WTC11 (cell line): ENCODE measurements around the gene NAALADL2. TPM values are rescaled to one million over a fixed set of nuclear protein-coding genes. Genes with fewer than 3 reads are reported as not detected.

Source experiments
- ATAC-seq: fragments of 200-7000 bp; cut with Tn5 transposase; 2 replicates; pipeline ENCODE4 v1.10.0; 2021; ENCODE audit warnings: mild to moderate bottlenecking, moderate library complexity
- CTCF ChIA-PET: fragments of 300-600 bp; sonication (Branson Sonifier 250); formaldehyde crosslinking; loops from one replicate; lab custom pipeline; 2021; ENCODE audit warnings: antibody characterized with exemption; lab: Charles Lee
- POLR2A ChIA-PET: fragments of 350-600 bp; sonication (Branson Sonifier 250); formaldehyde crosslinking; loops from one replicate; lab custom pipeline; 2021; ENCODE audit warnings: antibody characterized with exemption; lab: Charles Lee
- DNase-seq: peaks from one replicate; pipeline ENCODE4 v3.0.0; 2021; ENCODE audit warnings: low spot score
- H3K27ac Mint-ChIP-seq: 2 replicates; pipeline ENCODE4 v1.8.0; 2021; ENCODE audit warnings: mixed read lengths
- H3K27me3 Mint-ChIP-seq: 2 replicates; pipeline ENCODE4 v1.8.0; 2021; ENCODE audit warnings: low read depth, mild to moderate bottlenecking, moderate library complexity, mixed read lengths
- H3K36me3 Mint-ChIP-seq: 2 replicates; pipeline ENCODE4 v1.8.0; 2021; ENCODE audit warnings: mixed read lengths
- H3K4me1 Mint-ChIP-seq: 2 replicates; pipeline ENCODE4 v1.8.0; 2022; ENCODE audit warnings: mixed read lengths
- H3K4me3 Mint-ChIP-seq: 2 replicates; pipeline ENCODE4 v1.8.0; 2021; ENCODE audit warnings: mild to moderate bottlenecking, moderate library complexity, mixed read lengths
- H3K9me3 Mint-ChIP-seq: 2 replicates; pipeline ENCODE4 v1.8.0; 2021; ENCODE audit warnings: mixed read lengths
- ARID4B ChIP-seq: sonication (generic); formaldehyde crosslinking; IDR thresholded peaks from 2 replicates; pipeline ENCODE4 v1.8.0; 2023; ENCODE audit warnings: missing genetic modification reagents, mild to moderate bottlenecking, borderline replicate concordance
- CTCF ChIP-seq: fragments of 200-600 bp; IDR thresholded peaks from 2 replicates; pipeline ENCODE4 v1.8.0; 2022; ENCODE audit warnings: antibody characterized with exemption
- FOXP1 ChIP-seq: sonication (generic); formaldehyde crosslinking; IDR thresholded peaks from 2 replicates; pipeline ENCODE4 v1.8.0; 2022; ENCODE audit warnings: missing genetic modification reagents, mild to moderate bottlenecking, moderate library complexity, borderline replicate concordance
- FOXP4 ChIP-seq: sonication (generic); formaldehyde crosslinking; IDR thresholded peaks from 2 replicates; pipeline ENCODE4 v1.8.0; 2022; ENCODE audit warnings: mild to moderate bottlenecking, missing genetic modification reagents
- HMGA2 ChIP-seq: fragments of 250-450 bp; sonication (Bioruptor Pico); IDR thresholded peaks from 2 replicates; pipeline ENCODE4 v1.4.0; 2021; ENCODE audit warnings: mild to moderate bottlenecking, moderate library complexity
- IRF2 ChIP-seq: sonication (generic); formaldehyde crosslinking; IDR thresholded peaks from 2 replicates; pipeline ENCODE4 v1.8.0; 2022; ENCODE audit warnings: low read depth, missing genetic modification reagents, borderline replicate concordance
- JAZF1 ChIP-seq: fragments of 250-450 bp; sonication (Bioruptor Pico); IDR thresholded peaks from 2 replicates; pipeline ENCODE4 v1.9.0; 2021; ENCODE audit warnings: moderate library complexity, mild to moderate bottlenecking, inconsistent platforms
- MXD4 ChIP-seq: fragments of 250-450 bp; sonication (Bioruptor Pico); IDR thresholded peaks from 2 replicates; pipeline ENCODE4 v1.8.0; 2021; ENCODE audit warnings: mild to moderate bottlenecking, moderate library complexity, borderline replicate concordance
- MYBL2 ChIP-seq: sonication (generic); formaldehyde crosslinking; IDR thresholded peaks from 2 replicates; pipeline ENCODE4 v1.8.1; 2023; ENCODE audit warnings: mild to moderate bottlenecking, moderate library complexity, missing genetic modification reagents
- SMAD3 ChIP-seq: sonication (generic); formaldehyde crosslinking; IDR thresholded peaks from 2 replicates; pipeline ENCODE4 v1.8.0; 2022; ENCODE audit warnings: missing genetic modification reagents, mild to moderate bottlenecking, borderline replicate concordance
- ZNF138 ChIP-seq: sonication (generic); formaldehyde crosslinking; conservative IDR thresholded peaks from 2 replicates; pipeline ENCODE4 v1.8.1; 2022; ENCODE audit warnings: mild to moderate bottlenecking, moderate library complexity, missing genetic modification reagents
- ZNF396 ChIP-seq: fragments of 250-450 bp; sonication (Bioruptor Pico); IDR thresholded peaks from 2 replicates; pipeline ENCODE4 v1.8.0; 2021; ENCODE audit warnings: mild to moderate bottlenecking, moderate library complexity, borderline replicate concordance
- ZNF423 ChIP-seq: fragments of 250-450 bp; sonication (Bioruptor Pico); IDR thresholded peaks from 2 replicates; pipeline ENCODE4 v2.1.2; 2022; ENCODE audit warnings: mild to moderate bottlenecking, moderate library complexity
- ZSCAN18 ChIP-seq: fragments of 250-450 bp; sonication (Bioruptor Pico); IDR thresholded peaks from 2 replicates; pipeline ENCODE4 v2.1.2; 2022; ENCODE audit warnings: mild to moderate bottlenecking, moderate library complexity
- total RNA-seq: library from RNA; stranded (reverse); gene quantifications from 3 replicates; pipeline ENCODE4 v1.2.3, GENCODE V29; 2021

Gene NAALADL2
- total RNA-seq, 1 experiment from 2014 or later = 1.2 TPM

GRCh38 chr3:175065497-175065896 lies 206.4 kb downstream of the NAALADL2 start:
- DNase-seq (no peak), ATAC-seq (no peak)
- Mint-ChIP-seq H3K27me3 (no peaks in the 10 kb centered on the region), H3K4me1 (no peaks in the 10 kb centered on the region), H3K9me3 (no peaks in the 10 kb centered on the region), H3K36me3 (no peaks in the 10 kb centered on the region), H3K27ac (no peak overlapping the region), H3K4me3 (no peak overlapping the region)
- no peak for TF ChIP-seq IRF2
- TF ChIP-seq ZNF423 = no peak
- no peak for TF ChIP-seq HMGA2 (CRISPR knock-in tag)
- TF ChIP-seq JAZF1 (CRISPR knock-in tag) = no peak
- no peak for TF ChIP-seq ZNF138
- TF ChIP-seq ARID4B = no peak
- no peak for TF ChIP-seq FOXP1 (CRISPR knock-in tag)
- no peak for TF ChIP-seq ZNF396 (CRISPR knock-in tag)
- ChIA-PET CTCF (no interaction called here), POLR2A (interaction anchor here (0.7 kb wide), 1 partner anchor 93 kb away, joined by 5 read pairs; no protein-coding TSS in a partner anchor)

- H3K4me1 Mint-ChIP-seq = no peaks in the 10 kb centered on the region
- H3K27me3 Mint-ChIP-seq = no peaks in the 10 kb centered on the region
- H3K36me3 Mint-ChIP-seq = no peaks in the 10 kb centered on the region
- DNase-seq = no peak
- ATAC-seq = no peak
- POLR2A ChIA-PET = no interaction called here
- TF ChIP-seq ZNF138 = no peak
- no peak for TF ChIP-seq CTCF
- no peak for TF ChIP-seq MYBL2
- TF ChIP-seq, all 79 proteins: peak for 0
- H3K27ac Mint-ChIP-seq = no peak overlapping the region
- H3K4me3 Mint-ChIP-seq = no peak overlapping the region
- H3K9me3 Mint-ChIP-seq = no peaks in the 10 kb centered on the region
- CTCF ChIA-PET = no interaction called here
Observed at GRCh38 chr3:175066617-175067415, 207.7 kb downstream of the NAALADL2 start.

- H3K27me3 Mint-ChIP-seq = no peaks in the 10 kb centered on the region
- no peaks in the 10 kb centered on the region for H3K36me3 Mint-ChIP-seq
- no peak for TF ChIP-seq MXD4 (CRISPR knock-in tag)
- TF ChIP-seq SMAD3 = no peak
- no peak for TF ChIP-seq FOXP4 (CRISPR knock-in tag)
- TF ChIP-seq ZSCAN18 (CRISPR knock-in tag) = no peak
- CTCF ChIA-PET = no interaction called here
- DNase-seq (no peak), ATAC-seq (no peak)
- H3K4me1 Mint-ChIP-seq = no peaks in the 10 kb centered on the region
- POLR2A ChIA-PET = no interaction called here
- no peaks in the 10 kb centered on the region for H3K9me3 Mint-ChIP-seq
- no peak overlapping the region for H3K4me3 Mint-ChIP-seq
- H3K27ac Mint-ChIP-seq = no peak overlapping the region
Observed at GRCh38 chr3:175068587-175068986, 209.5 kb downstream of the NAALADL2 start.
